ENCODE measurements around the gene C14orf132. TPM values are rescaled to one million over a fixed set of nuclear protein-coding genes. Genes with fewer than 3 reads are reported as not detected.

The C14orf132 gene
- total and polyA plus RNA-seq, 4 experiments from 2014 or later = 1.2 to 20.6 (median 9.7) TPM

DNA sequence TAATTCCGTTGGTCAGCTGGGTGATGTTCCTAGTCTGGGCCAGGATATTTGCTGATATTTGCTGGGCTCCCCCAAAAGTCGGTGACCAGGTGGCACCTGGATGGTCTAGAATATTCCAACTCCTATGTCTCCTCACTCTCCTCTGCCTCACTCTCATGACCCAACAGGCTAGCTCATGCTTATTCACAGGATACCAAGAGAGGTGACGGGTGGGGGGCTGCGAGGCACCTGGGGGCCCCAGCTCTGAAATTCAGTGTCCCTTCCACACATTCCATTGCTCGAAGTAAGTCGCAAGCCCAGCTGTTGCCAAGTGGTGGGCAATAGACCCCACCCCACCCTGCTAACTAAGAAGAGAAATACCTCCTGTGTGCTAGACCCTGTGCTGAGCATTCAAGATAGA lies 67.7 kb downstream of the C14orf132 start:
- H3K4me1 Mint-ChIP-seq = no peaks in the 10 kb centered on the region
- H3K9me3 Mint-ChIP-seq = no peaks in the 10 kb centered on the region
- H3K27me3 Mint-ChIP-seq = peaks cover 0 to 2% of the 10 kb centered on the region in 2 donors
- intact Hi-C loops (cut with micrococcal nuclease) = no loop called here
- H3K27ac ChIP-seq (ENCODE audit: low read depth, low read length) = no peak overlapping the region
- no peak for DNase-seq
- no peaks in the 10 kb centered on the region for H3K27me3 ChIP-seq (ENCODE audit: insufficient read depth, low read length)
- H3K36me3 Mint-ChIP-seq = no peaks in the 10 kb centered on the region
- no peaks in the 10 kb centered on the region for H3K36me3 ChIP-seq (ENCODE audit: insufficient read depth, low read length)
- H3K9me3 ChIP-seq (ENCODE audit: control insufficient read depth in 1 of 2, low read length in 2 of 2) = no peaks in the 10 kb centered on the region
- H3K27ac Mint-ChIP-seq = no peak overlapping the region
- H3K4me1 ChIP-seq (ENCODE audit: insufficient read depth, low read length) = no peaks in the 10 kb centered on the region
- ChIA-PET CTCF (ENCODE audit: partially characterized antibody) (interaction anchor here (1.5 kb wide), 1 partner anchor 167 kb away, joined by 4 read pairs; no protein-coding TSS in a partner anchor), POLR2A (ENCODE audit: partially characterized antibody) (no interaction called here)
- no peak overlapping the region for H3K4me3 Mint-ChIP-seq
- H3K4me3 ChIP-seq (ENCODE audit: low read length in 2 of 2) = no peak overlapping the region

DNA sequence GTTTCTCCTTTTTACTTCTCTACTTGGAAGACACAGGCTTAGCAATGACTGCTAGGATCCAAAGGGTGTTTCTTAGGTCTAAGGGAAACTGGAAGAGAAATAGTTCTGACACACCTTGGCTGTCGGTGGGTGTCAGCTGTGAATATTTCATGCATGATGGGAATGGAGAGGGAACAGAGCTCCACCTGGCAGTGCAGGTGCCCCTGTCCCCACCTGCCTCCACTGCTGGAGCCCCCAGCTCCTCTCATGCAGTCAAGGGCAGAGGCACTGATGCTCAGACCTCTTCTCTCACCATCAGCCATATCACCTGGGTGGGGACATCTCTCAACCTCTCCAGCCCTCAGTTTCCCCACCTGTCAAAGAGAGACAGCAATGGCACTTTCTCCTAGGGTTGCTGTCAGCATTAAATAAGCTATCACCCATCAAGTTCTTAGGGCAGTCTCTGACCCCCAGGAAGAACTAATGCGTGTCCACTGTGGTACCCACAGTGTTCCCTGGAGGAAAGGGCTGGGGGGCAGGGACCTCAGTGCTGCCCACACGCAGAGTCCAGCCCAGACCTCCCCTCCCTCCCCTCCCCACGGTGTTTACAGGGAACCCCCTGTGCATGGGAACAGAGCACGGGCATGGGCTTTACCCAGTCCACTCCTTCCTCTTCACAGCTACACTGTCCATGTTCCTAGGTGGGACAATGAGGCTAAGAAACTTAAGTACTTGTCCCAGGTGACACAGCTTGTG lies 69.1 kb downstream of the C14orf132 start:
- CTCF ChIA-PET (ENCODE audit: partially characterized antibody) = no interaction called here
- H3K9me3 Mint-ChIP-seq = peaks cover 0 to 1% (median 0%) of the 10 kb centered on the region in 8 donors
- H3K9me3 ChIP-seq (ENCODE audit: control insufficient read depth in 1 of 2, low read length in 2 of 2) = no peaks in the 10 kb centered on the region
- intact Hi-C loops (cut with micrococcal nuclease) = no loop called here
- peaks cover 2% of the 10 kb centered on the region in 2 donors for H3K27me3 Mint-ChIP-seq
- H3K27ac ChIP-seq (ENCODE audit: low read depth, low read length) = no peak overlapping the region
- no peaks in the 10 kb centered on the region for H3K36me3 ChIP-seq (ENCODE audit: insufficient read depth, low read length)
- peak overlapping the region in 1 of 7 donors; percentile 68 for H3K27ac Mint-ChIP-seq
- no peak for DNase-seq
- H3K4me3 Mint-ChIP-seq = no peak overlapping the region
- H3K36me3 Mint-ChIP-seq = no peaks in the 10 kb centered on the region
- POLR2A ChIA-PET (ENCODE audit: partially characterized antibody) = no interaction called here
- H3K27me3 ChIP-seq (ENCODE audit: insufficient read depth, low read length) = no peaks in the 10 kb centered on the region
- no peaks in the 10 kb centered on the region for H3K4me1 Mint-ChIP-seq
- no peaks in the 10 kb centered on the region for H3K4me1 ChIP-seq (ENCODE audit: insufficient read depth, low read length)
- H3K4me3 ChIP-seq (ENCODE audit: low read length in 2 of 2) = no peak overlapping the region

- Histone ChIP-seq H3K27ac (ENCODE audit: low read depth, low read length) (no peak overlapping the region), H3K4me3 (ENCODE audit: low read length in 2 of 2) (no peak overlapping the region), H3K4me1 (ENCODE audit: insufficient read depth, low read length) (no peaks in the 10 kb centered on the region), H3K36me3 (ENCODE audit: insufficient read depth, low read length) (no peaks in the 10 kb centered on the region), H3K9me3 (ENCODE audit: control insufficient read depth in 1 of 2, low read length in 2 of 2) (no peaks in the 10 kb centered on the region), H3K27me3 (ENCODE audit: insufficient read depth, low read length) (no peaks in the 10 kb centered on the region)
- ChIA-PET CTCF (ENCODE audit: partially characterized antibody) (no interaction called here), POLR2A (ENCODE audit: partially characterized antibody) (no interaction called here)
- Mint-ChIP-seq H3K4me1 (no peaks in the 10 kb centered on the region), H3K36me3 (no peaks in the 10 kb centered on the region), H3K27ac (peak overlapping the region in 1 of 7 donors; percentile 41), H3K4me3 (no peak overlapping the region), H3K27me3 (peaks cover 2% of the 10 kb centered on the region in 2 donors), H3K9me3 (peaks cover 0 to 7% (median 0%) of the 10 kb centered on the region in 8 donors)
- DNase-seq = no peak
- intact Hi-C loops (cut with micrococcal nuclease) = no loop called here
Measured at GRCh38 chr14:96108911-96109310, 69.7 kb downstream of the C14orf132 start.

GRCh38 chr14:96109596-96110355 lies 70.6 kb downstream of the C14orf132 start:
- POLR2A ChIA-PET (ENCODE audit: partially characterized antibody) = no interaction called here
- intact Hi-C loops (cut with micrococcal nuclease) = no loop called here
- Histone ChIP-seq H3K4me1 (ENCODE audit: insufficient read depth, low read length) (no peaks in the 10 kb centered on the region), H3K4me3 (ENCODE audit: low read length in 2 of 2) (no peak overlapping the region), H3K9me3 (ENCODE audit: control insufficient read depth in 1 of 2, low read length in 2 of 2) (no peaks in the 10 kb centered on the region), H3K27me3 (ENCODE audit: insufficient read depth, low read length) (no peaks in the 10 kb centered on the region), H3K27ac (ENCODE audit: low read depth, low read length) (no peak overlapping the region), H3K36me3 (ENCODE audit: insufficient read depth, low read length) (no peaks in the 10 kb centered on the region)
- H3K9me3 Mint-ChIP-seq = peaks cover 0 to 12% (median 2%) of the 10 kb centered on the region in 8 donors
- no peaks in the 10 kb centered on the region for H3K36me3 Mint-ChIP-seq
- no peaks in the 10 kb centered on the region for H3K4me1 Mint-ChIP-seq
- no peak overlapping the region for H3K4me3 Mint-ChIP-seq
- no peak overlapping the region for H3K27ac Mint-ChIP-seq
- DNase-seq = no peak
- CTCF ChIA-PET (ENCODE audit: partially characterized antibody) = no interaction called here
- H3K27me3 Mint-ChIP-seq = peaks cover 2% of the 10 kb centered on the region in 2 donors

DNA sequence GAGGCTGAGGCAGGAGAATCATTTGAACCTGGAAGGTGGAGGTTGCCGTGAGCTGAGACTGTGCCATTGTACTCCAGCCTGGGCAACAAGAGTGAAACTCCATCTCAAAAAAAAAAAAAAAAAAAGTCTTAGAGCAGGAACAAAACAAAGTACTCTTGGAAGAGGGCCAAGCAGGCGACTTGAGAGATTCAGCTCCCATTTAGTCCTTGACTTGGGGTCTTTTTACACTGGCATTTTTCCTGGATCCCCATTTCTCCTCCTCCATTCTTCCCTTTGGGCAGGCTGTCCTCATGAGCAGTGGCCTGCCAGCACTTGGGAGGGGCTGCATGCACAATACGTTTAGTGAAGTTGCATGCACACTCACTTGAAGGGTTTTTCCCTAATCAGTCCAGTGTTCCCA lies 72.9 kb downstream of the C14orf132 start:
- ChIA-PET CTCF (ENCODE audit: partially characterized antibody) (no interaction called here), POLR2A (ENCODE audit: partially characterized antibody) (no interaction called here)
- Histone ChIP-seq H3K9me3 (ENCODE audit: control insufficient read depth in 1 of 2, low read length in 2 of 2) (no peaks in the 10 kb centered on the region), H3K4me1 (ENCODE audit: insufficient read depth, low read length) (peaks cover 5% of the 10 kb centered on the region), H3K27ac (ENCODE audit: low read depth, low read length) (no peak overlapping the region), H3K36me3 (ENCODE audit: insufficient read depth, low read length) (no peaks in the 10 kb centered on the region), H3K4me3 (ENCODE audit: low read length in 2 of 2) (no peak overlapping the region), H3K27me3 (ENCODE audit: insufficient read depth, low read length) (no peaks in the 10 kb centered on the region)
- intact Hi-C loops (cut with micrococcal nuclease) = no loop called here
- DNase-seq = no peak
- Mint-ChIP-seq H3K27ac (no peak overlapping the region), H3K4me1 (peaks cover 5 to 8% (median 7%) of the 10 kb centered on the region in 4 donors), H3K9me3 (peaks cover 0 to 12% (median 2%) of the 10 kb centered on the region in 8 donors), H3K36me3 (no peaks in the 10 kb centered on the region), H3K27me3 (peaks cover 2% of the 10 kb centered on the region in 2 donors), H3K4me3 (no peak overlapping the region)

GRCh38 chr14:96114002-96114401 lies 74.8 kb downstream of the C14orf132 start:
- Histone ChIP-seq H3K27ac (ENCODE audit: low read depth, low read length) (no peak overlapping the region), H3K36me3 (ENCODE audit: insufficient read depth, low read length) (no peaks in the 10 kb centered on the region), H3K9me3 (ENCODE audit: control insufficient read depth in 1 of 2, low read length in 2 of 2) (no peaks in the 10 kb centered on the region), H3K27me3 (ENCODE audit: insufficient read depth, low read length) (no peaks in the 10 kb centered on the region), H3K4me1 (ENCODE audit: insufficient read depth, low read length) (peaks cover 13% of the 10 kb centered on the region), H3K4me3 (ENCODE audit: low read length in 2 of 2) (no peak overlapping the region)
- Mint-ChIP-seq H3K36me3 (no peaks in the 10 kb centered on the region), H3K4me1 (peaks cover 9 to 23% (median 19%) of the 10 kb centered on the region in 4 donors), H3K27me3 (peaks cover 0 to 2% of the 10 kb centered on the region in 2 donors), H3K27ac (no peak overlapping the region), H3K9me3 (peaks cover 0 to 12% (median 4%) of the 10 kb centered on the region in 8 donors), H3K4me3 (no peak overlapping the region)
- intact Hi-C loops (cut with micrococcal nuclease) = no loop called here
- CTCF ChIA-PET (ENCODE audit: partially characterized antibody) = interaction anchor here (1.0 kb wide), 1 partner anchor 13 kb away, joined by 3 read pairs; no protein-coding TSS in a partner anchor
- POLR2A ChIA-PET (ENCODE audit: partially characterized antibody) = no interaction called here
- no peak for DNase-seq

GRCh38 chr14:96117101-96117897 lies 78.1 kb downstream of the C14orf132 start:
- intact Hi-C loops (cut with micrococcal nuclease) = no loop called here
- ChIA-PET CTCF (ENCODE audit: partially characterized antibody) (interaction anchor here (1.2 to 1.6 kb wide), 2 partner anchors 11 to 17 kb away, joined by 3 to 6 read pairs; no protein-coding TSS in a partner anchor), POLR2A (ENCODE audit: partially characterized antibody) (no interaction called here)
- peaks cover 13% of the 10 kb centered on the region for H3K4me1 ChIP-seq (ENCODE audit: insufficient read depth, low read length)
- Mint-ChIP-seq H3K9me3 (peaks cover 0 to 12% (median 4%) of the 10 kb centered on the region in 8 donors), H3K4me1 (peaks cover 9 to 25% (median 19%) of the 10 kb centered on the region in 4 donors), H3K36me3 (no peaks in the 10 kb centered on the region), H3K27me3 (peaks cover 0 to 2% of the 10 kb centered on the region in 2 donors), H3K4me3 (peak overlapping the region in 3 of 8 donors; percentile 38 to 47 (median 45)), H3K27ac (peak overlapping the region; percentile 3 to 87 (median 79))
- H3K27ac ChIP-seq (ENCODE audit: low read depth, low read length) = no peak overlapping the region
- H3K9me3 ChIP-seq (ENCODE audit: control insufficient read depth in 1 of 2, low read length in 2 of 2) = no peaks in the 10 kb centered on the region
- H3K4me3 ChIP-seq (ENCODE audit: low read length in 2 of 2) = no peak overlapping the region
- no peaks in the 10 kb centered on the region for H3K27me3 ChIP-seq (ENCODE audit: insufficient read depth, low read length)
- H3K36me3 ChIP-seq (ENCODE audit: insufficient read depth, low read length) = no peaks in the 10 kb centered on the region
- peak in 2 of 5 donors; percentile 5 to 9 for DNase-seq

Measured in CD4-positive, alpha-beta memory T cell (primary cell).